ENCODE data around the gene NBEAL2. TPM values are rescaled to one million over a fixed set of nuclear protein-coding genes. Genes with fewer than 3 reads are reported as not detected.

NBEAL2 gene
- total and polyA plus RNA-seq, 2 of the 8 experiments (the other 6 are each of a cell fraction or from before 2014, with no cell fraction given): 27.3 to 46.9 TPM

- TF ChIP-seq PHF8 (conservative IDR thresholded peaks at IDR 0.05; ENCODE audit: low read depth, low read length) (no peak), CEBPB (IDR thresholded peaks at IDR 0.05; ENCODE audit: low read depth, low read length) (no peak), SAP30 (IDR thresholded peaks at IDR 0.05; ENCODE audit: insufficient read depth, insufficient replicate concordance, low read length) (no peak), RXRA (IDR thresholded peaks at IDR 0.05; ENCODE audit: insufficient read depth, low read depth, low read length) (no peak), CBX8 (IDR thresholded peaks at IDR 0.05; ENCODE audit: borderline replicate concordance, low read depth, low read length) (no peak), BACH1 (IDR thresholded peaks at IDR 0.05; ENCODE audit: low read length) (no peak), SP4 (IDR thresholded peaks at IDR 0.05; ENCODE audit: low read length) (no peak), RBBP5 (IDR thresholded peaks at IDR 0.05; ENCODE audit: borderline replicate concordance, low read depth, low read length) (no peak)
- TF ChIP-seq, protein P1, sequence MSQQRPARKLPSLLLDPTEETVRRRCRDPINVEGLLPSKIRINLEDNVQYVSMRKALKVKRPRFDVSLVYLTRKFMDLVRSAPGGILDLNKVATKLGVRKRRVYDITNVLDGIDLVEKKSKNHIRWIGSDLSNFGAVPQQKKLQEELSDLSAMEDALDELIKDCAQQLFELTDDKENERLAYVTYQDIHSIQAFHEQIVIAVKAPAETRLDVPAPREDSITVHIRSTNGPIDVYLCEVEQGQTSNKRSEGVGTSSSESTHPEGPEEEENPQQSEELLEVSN (IDR thresholded peaks at IDR 0.05): no peak
- TF ChIP-seq, protein P2, sequence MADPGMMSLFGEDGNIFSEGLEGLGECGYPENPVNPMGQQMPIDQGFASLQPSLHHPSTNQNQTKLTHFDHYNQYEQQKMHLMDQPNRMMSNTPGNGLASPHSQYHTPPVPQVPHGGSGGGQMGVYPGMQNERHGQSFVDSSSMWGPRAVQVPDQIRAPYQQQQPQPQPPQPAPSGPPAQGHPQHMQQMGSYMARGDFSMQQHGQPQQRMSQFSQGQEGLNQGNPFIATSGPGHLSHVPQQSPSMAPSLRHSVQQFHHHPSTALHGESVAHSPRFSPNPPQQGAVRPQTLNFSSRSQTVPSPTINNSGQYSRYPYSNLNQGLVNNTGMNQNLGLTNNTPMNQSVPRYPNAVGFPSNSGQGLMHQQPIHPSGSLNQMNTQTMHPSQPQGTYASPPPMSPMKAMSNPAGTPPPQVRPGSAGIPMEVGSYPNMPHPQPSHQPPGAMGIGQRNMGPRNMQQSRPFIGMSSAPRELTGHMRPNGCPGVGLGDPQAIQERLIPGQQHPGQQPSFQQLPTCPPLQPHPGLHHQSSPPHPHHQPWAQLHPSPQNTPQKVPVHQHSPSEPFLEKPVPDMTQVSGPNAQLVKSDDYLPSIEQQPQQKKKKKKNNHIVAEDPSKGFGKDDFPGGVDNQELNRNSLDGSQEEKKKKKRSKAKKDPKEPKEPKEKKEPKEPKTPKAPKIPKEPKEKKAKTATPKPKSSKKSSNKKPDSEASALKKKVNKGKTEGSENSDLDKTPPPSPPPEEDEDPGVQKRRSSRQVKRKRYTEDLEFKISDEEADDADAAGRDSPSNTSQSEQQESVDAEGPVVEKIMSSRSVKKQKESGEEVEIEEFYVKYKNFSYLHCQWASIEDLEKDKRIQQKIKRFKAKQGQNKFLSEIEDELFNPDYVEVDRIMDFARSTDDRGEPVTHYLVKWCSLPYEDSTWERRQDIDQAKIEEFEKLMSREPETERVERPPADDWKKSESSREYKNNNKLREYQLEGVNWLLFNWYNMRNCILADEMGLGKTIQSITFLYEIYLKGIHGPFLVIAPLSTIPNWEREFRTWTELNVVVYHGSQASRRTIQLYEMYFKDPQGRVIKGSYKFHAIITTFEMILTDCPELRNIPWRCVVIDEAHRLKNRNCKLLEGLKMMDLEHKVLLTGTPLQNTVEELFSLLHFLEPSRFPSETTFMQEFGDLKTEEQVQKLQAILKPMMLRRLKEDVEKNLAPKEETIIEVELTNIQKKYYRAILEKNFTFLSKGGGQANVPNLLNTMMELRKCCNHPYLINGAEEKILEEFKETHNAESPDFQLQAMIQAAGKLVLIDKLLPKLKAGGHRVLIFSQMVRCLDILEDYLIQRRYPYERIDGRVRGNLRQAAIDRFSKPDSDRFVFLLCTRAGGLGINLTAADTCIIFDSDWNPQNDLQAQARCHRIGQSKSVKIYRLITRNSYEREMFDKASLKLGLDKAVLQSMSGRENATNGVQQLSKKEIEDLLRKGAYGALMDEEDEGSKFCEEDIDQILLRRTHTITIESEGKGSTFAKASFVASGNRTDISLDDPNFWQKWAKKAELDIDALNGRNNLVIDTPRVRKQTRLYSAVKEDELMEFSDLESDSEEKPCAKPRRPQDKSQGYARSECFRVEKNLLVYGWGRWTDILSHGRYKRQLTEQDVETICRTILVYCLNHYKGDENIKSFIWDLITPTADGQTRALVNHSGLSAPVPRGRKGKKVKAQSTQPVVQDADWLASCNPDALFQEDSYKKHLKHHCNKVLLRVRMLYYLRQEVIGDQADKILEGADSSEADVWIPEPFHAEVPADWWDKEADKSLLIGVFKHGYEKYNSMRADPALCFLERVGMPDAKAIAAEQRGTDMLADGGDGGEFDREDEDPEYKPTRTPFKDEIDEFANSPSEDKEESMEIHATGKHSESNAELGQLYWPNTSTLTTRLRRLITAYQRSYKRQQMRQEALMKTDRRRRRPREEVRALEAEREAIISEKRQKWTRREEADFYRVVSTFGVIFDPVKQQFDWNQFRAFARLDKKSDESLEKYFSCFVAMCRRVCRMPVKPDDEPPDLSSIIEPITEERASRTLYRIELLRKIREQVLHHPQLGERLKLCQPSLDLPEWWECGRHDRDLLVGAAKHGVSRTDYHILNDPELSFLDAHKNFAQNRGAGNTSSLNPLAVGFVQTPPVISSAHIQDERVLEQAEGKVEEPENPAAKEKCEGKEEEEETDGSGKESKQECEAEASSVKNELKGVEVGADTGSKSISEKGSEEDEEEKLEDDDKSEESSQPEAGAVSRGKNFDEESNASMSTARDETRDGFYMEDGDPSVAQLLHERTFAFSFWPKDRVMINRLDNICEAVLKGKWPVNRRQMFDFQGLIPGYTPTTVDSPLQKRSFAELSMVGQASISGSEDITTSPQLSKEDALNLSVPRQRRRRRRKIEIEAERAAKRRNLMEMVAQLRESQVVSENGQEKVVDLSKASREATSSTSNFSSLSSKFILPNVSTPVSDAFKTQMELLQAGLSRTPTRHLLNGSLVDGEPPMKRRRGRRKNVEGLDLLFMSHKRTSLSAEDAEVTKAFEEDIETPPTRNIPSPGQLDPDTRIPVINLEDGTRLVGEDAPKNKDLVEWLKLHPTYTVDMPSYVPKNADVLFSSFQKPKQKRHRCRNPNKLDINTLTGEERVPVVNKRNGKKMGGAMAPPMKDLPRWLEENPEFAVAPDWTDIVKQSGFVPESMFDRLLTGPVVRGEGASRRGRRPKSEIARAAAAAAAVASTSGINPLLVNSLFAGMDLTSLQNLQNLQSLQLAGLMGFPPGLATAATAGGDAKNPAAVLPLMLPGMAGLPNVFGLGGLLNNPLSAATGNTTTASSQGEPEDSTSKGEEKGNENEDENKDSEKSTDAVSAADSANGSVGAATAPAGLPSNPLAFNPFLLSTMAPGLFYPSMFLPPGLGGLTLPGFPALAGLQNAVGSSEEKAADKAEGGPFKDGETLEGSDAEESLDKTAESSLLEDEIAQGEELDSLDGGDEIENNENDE (IDR thresholded peaks at IDR 0.05; ENCODE audit: insufficient replicate concordance, low read length): no peak
These were observed 20.9 kb upstream of the NBEAL2 start (continued) for GRCh38 chr3:46958467-46959160.
